Skeletal muscle satellite cell (primary cell): ENCODE results near the gene BTG2.
"Not testable (repeated sequence)": the region's sequence is repeated elsewhere in the genome, so short reads cannot be mapped to it uniquely, and the experiment has no call there.

Experiments
- H3K27me3 ChIP-seq: 2 replicates; pipeline ENCODE4 v1.7.0; 2013; ENCODE audit warnings: low read length; ENCODE audit not compliant: control insufficient read depth, insufficient read depth
- H3K36me3 ChIP-seq: 2 replicates; pipeline ENCODE4 v1.7.0; 2013; ENCODE audit warnings: mild to moderate bottlenecking, control low read depth, low read length; ENCODE audit not compliant: insufficient read depth
- H3K4me1 ChIP-seq: 2 replicates; pipeline ENCODE4 v1.7.0; 2013; ENCODE audit warnings: low read length; ENCODE audit not compliant: control insufficient read depth, insufficient read depth
- H3K4me2 ChIP-seq: 2 replicates; pipeline ENCODE4 v1.7.0; 2013; ENCODE audit warnings: mild to moderate bottlenecking, low read length
- H3K4me3 ChIP-seq: 2 replicates; pipeline ENCODE4 v1.7.0; 2013; ENCODE audit warnings: low read length
- H3K9ac ChIP-seq: 2 replicates; pipeline ENCODE4 v1.7.0; 2013; ENCODE audit warnings: mild to moderate bottlenecking, low read depth, low read length, moderate library complexity
- H3K9me3 ChIP-seq: replicated peaks from 2 replicates; pipeline ENCODE4 v1.7.0; 2013; ENCODE audit warnings: mild to moderate bottlenecking, control low read depth, low read length

The BTG2 gene

GRCh38 chr1:203299719-203300429, 5.4 kb upstream of the BTG2 start:
- not testable (repeated sequence) for H3K4me2 ChIP-seq, H3K4me3 ChIP-seq, H3K9me3 ChIP-seq, H3K4me1 ChIP-seq, H3K9ac ChIP-seq, H3K36me3 ChIP-seq
- H3K27me3 ChIP-seq, result peaks cover 50% of the 10 kb centered on the region

- H3K4me3 ChIP-seq, result no peak overlapping the region
- H3K9me3 ChIP-seq, result no peaks in the 10 kb centered on the region
- H3K36me3 ChIP-seq, result no peaks in the 10 kb centered on the region
- peaks cover 47% of the 10 kb centered on the region for H3K27me3 ChIP-seq
- peaks cover 5% of the 10 kb centered on the region for H3K4me1 ChIP-seq
- no peak overlapping the region for H3K4me2 ChIP-seq
- no peak overlapping the region for H3K9ac ChIP-seq
Measured at GRCh38 chr1:203300441-203301330, 4.6 kb upstream of the BTG2 start.

GRCh38 chr1:203301331-203301668, 4.0 kb upstream of the BTG2 start:
- Histone ChIP-seq H3K4me3 (no peak overlapping the region), H3K4me2 (no peak overlapping the region), H3K36me3 (no peaks in the 10 kb centered on the region), H3K9ac (no peak overlapping the region), H3K27me3 (peaks cover 41% of the 10 kb centered on the region), H3K9me3 (no peaks in the 10 kb centered on the region), H3K4me1 (peaks cover 5% of the 10 kb centered on the region)

- Histone ChIP-seq H3K4me2 (no peak overlapping the region), H3K27me3 (peaks cover 34% of the 10 kb centered on the region), H3K4me1 (peaks cover 15% of the 10 kb centered on the region), H3K4me3 (no peak overlapping the region), H3K36me3 (peaks cover under 1% of the 10 kb centered on the region), H3K9ac (no peak overlapping the region), H3K9me3 (no peaks in the 10 kb centered on the region)
Measured at GRCh38 chr1:203302456-203302855, 2.9 kb upstream of the BTG2 start.

GRCh38 chr1:203302894-203303293, 2.4 kb upstream of the BTG2 start:
- H3K4me1 ChIP-seq, result peaks cover 19% of the 10 kb centered on the region
- H3K4me3 ChIP-seq, result no peak overlapping the region
- no peak overlapping the region for H3K4me2 ChIP-seq
- H3K9me3 ChIP-seq, result no peaks in the 10 kb centered on the region
- H3K9ac ChIP-seq, result no peak overlapping the region
- peaks cover 30% of the 10 kb centered on the region for H3K27me3 ChIP-seq
- H3K36me3 ChIP-seq, result peaks cover 5% of the 10 kb centered on the region

GRCh38 chr1:203304391-203304918, 864 bp upstream of the BTG2 start:
- H3K4me2 ChIP-seq, result peak overlapping the region; percentile 95
- H3K4me3 ChIP-seq, result peak overlapping the region; percentile 69
- peaks cover 24% of the 10 kb centered on the region for H3K27me3 ChIP-seq
- peaks cover 30% of the 10 kb centered on the region for H3K4me1 ChIP-seq
- H3K36me3 ChIP-seq, result peaks cover 17% of the 10 kb centered on the region
- H3K9me3 ChIP-seq, result no peaks in the 10 kb centered on the region
- H3K9ac ChIP-seq, result peak overlapping the region; percentile 84

- Histone ChIP-seq H3K9ac (peak overlapping the region; percentile 86), H3K4me1 (peaks cover 30% of the 10 kb centered on the region), H3K4me2 (peak overlapping the region; percentile 76), H3K4me3 (peak overlapping the region; percentile 98), H3K27me3 (peaks cover 15% of the 10 kb centered on the region), H3K36me3 (peaks cover 17% of the 10 kb centered on the region), H3K9me3 (no peaks in the 10 kb centered on the region)
Measured at GRCh38 chr1:203305809-203306088, 430 bp downstream of the BTG2 start.

- H3K27me3 ChIP-seq, result peaks cover 10% of the 10 kb centered on the region
- peaks cover 30% of the 10 kb centered on the region for H3K4me1 ChIP-seq
- H3K9ac ChIP-seq, result peak overlapping the region; percentile 86
- peak overlapping the region; percentile 98 for H3K4me3 ChIP-seq
- peak overlapping the region; percentile 76 for H3K4me2 ChIP-seq
- no peaks in the 10 kb centered on the region for H3K9me3 ChIP-seq
- H3K36me3 ChIP-seq, result peaks cover 17% of the 10 kb centered on the region
Measured at GRCh38 chr1:203306089-203306964, 1.0 kb downstream of the BTG2 start.

GRCh38 chr1:203306965-203307541, 1.7 kb downstream of the BTG2 start:
- peaks cover 9% of the 10 kb centered on the region for H3K27me3 ChIP-seq
- H3K9ac ChIP-seq, result peak overlapping the region; percentile 86

GRCh38 chr1:203307641-203308126, 2.4 kb downstream of the BTG2 start:
- peak overlapping the region; percentile 98 for H3K4me3 ChIP-seq
- H3K9me3 ChIP-seq, result no peaks in the 10 kb centered on the region
- H3K27me3 ChIP-seq, result peaks cover 9% of the 10 kb centered on the region
- H3K4me1 ChIP-seq, result peaks cover 30% of the 10 kb centered on the region
- peak overlapping the region; percentile 76 for H3K4me2 ChIP-seq
- no peak overlapping the region for H3K9ac ChIP-seq
- peaks cover 17% of the 10 kb centered on the region for H3K36me3 ChIP-seq

More at GRCh38 chr1:203306965-203307541, 1.7 kb downstream of the BTG2 start:
- peaks cover 30% of the 10 kb centered on the region for H3K4me1 ChIP-seq
- H3K4me3 ChIP-seq, result peak overlapping the region; percentile 98
- peaks cover 17% of the 10 kb centered on the region for H3K36me3 ChIP-seq
- no peaks in the 10 kb centered on the region for H3K9me3 ChIP-seq
- H3K4me2 ChIP-seq, result peak overlapping the region; percentile 76
